Sigmoid colon (tissue), 4 donors: Measurements from ENCODE around the gene UBE2D4.
"Not testable (repeated sequence)": the region's sequence is repeated elsewhere in the genome, so short reads cannot be mapped to it uniquely, and the experiment has no call there.

Experiments
- CTCF ChIP-seq, 4 experiments: fragments of 450-650 bp in 3 of 4; fragments of 200-600 bp in 1 of 4; IDR thresholded peaks; one replicate each; pipeline ENCODE4 v1.5.1; 2016 to 2019; ENCODE audit warnings: antibody characterized with exemption in 4 of 4, mild to moderate bottlenecking in 3 of 4, moderate library complexity in 2 of 4
- EP300 ChIP-seq, 4 donors: sonication (generic); formaldehyde crosslinking; IDR thresholded peaks; one replicate each; pipeline ENCODE4 v1.6.1; 2017; ENCODE audit warnings: antibody characterized with exemption in 4 of 4
- POLR2A ChIP-seq, 2 donors: fragments of 450-650 bp; IDR thresholded peaks; one replicate each; pipeline ENCODE4 v1.6.1; 2016; ENCODE audit warnings: antibody characterized with exemption in 2 of 2, mild to moderate bottlenecking in 2 of 2, moderate library complexity in 2 of 2
- POLR2AphosphoS5 ChIP-seq, 4 donors: sonication (generic); formaldehyde crosslinking; IDR thresholded peaks; one replicate each; pipeline ENCODE4 v1.6.1; 2017; ENCODE audit warnings: antibody characterized with exemption in 4 of 4

GRCh38 chr7:43898571-43898970 lies 27.7 kb upstream of the UBE2D4 start:
- not testable (repeated sequence) for TF ChIP-seq CTCF, POLR2A, POLR2AphosphoS5, EP300 (IDR thresholded peaks at IDR 0.05)
